Neural crest cell (in vitro differentiated cells): ENCODE measurements around the gene PTGR2. TPM values are rescaled to one million over a fixed set of nuclear protein-coding genes. Genes with fewer than 3 reads are reported as not detected.
"Not testable (repeated sequence)": the region's sequence is repeated elsewhere in the genome, so short reads cannot be mapped to it uniquely, and the experiment has no call there.

Experiments
- DNase-seq: peaks from one replicate; pipeline ENCODE4 v3.0.0; 2021; ENCODE audit warnings: low read depth, mixed read lengths, low spot score
- H3K27ac Mint-ChIP-seq: one replicate; pipeline ENCODE4 v1.8.0; 2021; ENCODE audit warnings: mild to moderate bottlenecking, mixed read lengths; ENCODE audit not compliant: unreplicated experiment
- H3K27me3 Mint-ChIP-seq: 2 replicates; pipeline ENCODE4 v1.8.0; 2021; ENCODE audit warnings: low read depth, mild to moderate bottlenecking, mixed read lengths
- H3K36me3 Mint-ChIP-seq: 2 replicates; pipeline ENCODE4 v1.8.0; 2021; ENCODE audit warnings: low read depth, mild to moderate bottlenecking, mixed read lengths
- H3K4me1 Mint-ChIP-seq: 2 replicates; pipeline ENCODE4 v1.8.0; 2021; ENCODE audit warnings: mixed read lengths
- H3K4me3 Mint-ChIP-seq: one replicate; pipeline ENCODE4 v1.8.0; 2021; ENCODE audit warnings: mild to moderate bottlenecking, mixed read lengths
- H3K9me3 Mint-ChIP-seq: 2 replicates; pipeline ENCODE4 v1.8.0; 2021; ENCODE audit warnings: mixed read lengths
- total RNA-seq: library from RNA; stranded (reverse); gene quantifications from 2 replicates; pipeline ENCODE4 v1.2.1, GENCODE V29; 2021
- TF ChIP-seq, protein P1 (sequence below): fragments of 200-600 bp; sonication (generic); conservative IDR thresholded peaks from 2 replicates; pipeline ENCODE4 v1.5.0; 2021; ENCODE audit warnings: antibody characterized with exemption, mild to moderate bottlenecking

PTGR2 gene
- total RNA-seq, 1 donor from 2014 or later: 6.0 TPM

DNA sequence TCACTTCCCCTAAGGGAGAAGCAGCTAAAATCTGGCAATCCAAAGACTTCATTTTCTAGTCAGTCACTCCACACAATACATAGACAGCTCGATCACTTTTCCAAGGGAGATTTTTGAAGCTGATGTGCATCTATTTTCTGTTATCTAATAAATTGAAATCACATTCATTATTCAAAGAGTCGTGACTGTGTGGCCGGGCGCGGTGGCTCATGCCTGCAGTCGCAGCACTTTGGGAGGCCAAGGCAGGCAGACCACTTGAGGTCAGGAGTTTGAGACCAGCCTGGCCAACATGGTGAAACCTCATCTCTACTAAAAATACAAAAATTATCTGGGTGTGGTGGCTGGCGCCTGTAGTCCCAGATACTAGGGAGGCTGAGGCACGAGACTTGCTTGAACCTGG is 27.1 kb upstream of the PTGR2 start:
- H3K4me1 Mint-ChIP-seq: peaks cover 12% of the 10 kb centered on the region
- no peaks in the 10 kb centered on the region for H3K27me3 Mint-ChIP-seq
- TF ChIP-seq, protein P1, sequence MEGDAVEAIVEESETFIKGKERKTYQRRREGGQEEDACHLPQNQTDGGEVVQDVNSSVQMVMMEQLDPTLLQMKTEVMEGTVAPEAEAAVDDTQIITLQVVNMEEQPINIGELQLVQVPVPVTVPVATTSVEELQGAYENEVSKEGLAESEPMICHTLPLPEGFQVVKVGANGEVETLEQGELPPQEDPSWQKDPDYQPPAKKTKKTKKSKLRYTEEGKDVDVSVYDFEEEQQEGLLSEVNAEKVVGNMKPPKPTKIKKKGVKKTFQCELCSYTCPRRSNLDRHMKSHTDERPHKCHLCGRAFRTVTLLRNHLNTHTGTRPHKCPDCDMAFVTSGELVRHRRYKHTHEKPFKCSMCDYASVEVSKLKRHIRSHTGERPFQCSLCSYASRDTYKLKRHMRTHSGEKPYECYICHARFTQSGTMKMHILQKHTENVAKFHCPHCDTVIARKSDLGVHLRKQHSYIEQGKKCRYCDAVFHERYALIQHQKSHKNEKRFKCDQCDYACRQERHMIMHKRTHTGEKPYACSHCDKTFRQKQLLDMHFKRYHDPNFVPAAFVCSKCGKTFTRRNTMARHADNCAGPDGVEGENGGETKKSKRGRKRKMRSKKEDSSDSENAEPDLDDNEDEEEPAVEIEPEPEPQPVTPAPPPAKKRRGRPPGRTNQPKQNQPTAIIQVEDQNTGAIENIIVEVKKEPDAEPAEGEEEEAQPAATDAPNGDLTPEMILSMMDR: no peak
- no peak overlapping the region for H3K4me3 Mint-ChIP-seq
- H3K36me3 Mint-ChIP-seq: no peaks in the 10 kb centered on the region
- H3K27ac Mint-ChIP-seq: no peak overlapping the region
- no peak for DNase-seq
- no peaks in the 10 kb centered on the region for H3K9me3 Mint-ChIP-seq

DNA sequence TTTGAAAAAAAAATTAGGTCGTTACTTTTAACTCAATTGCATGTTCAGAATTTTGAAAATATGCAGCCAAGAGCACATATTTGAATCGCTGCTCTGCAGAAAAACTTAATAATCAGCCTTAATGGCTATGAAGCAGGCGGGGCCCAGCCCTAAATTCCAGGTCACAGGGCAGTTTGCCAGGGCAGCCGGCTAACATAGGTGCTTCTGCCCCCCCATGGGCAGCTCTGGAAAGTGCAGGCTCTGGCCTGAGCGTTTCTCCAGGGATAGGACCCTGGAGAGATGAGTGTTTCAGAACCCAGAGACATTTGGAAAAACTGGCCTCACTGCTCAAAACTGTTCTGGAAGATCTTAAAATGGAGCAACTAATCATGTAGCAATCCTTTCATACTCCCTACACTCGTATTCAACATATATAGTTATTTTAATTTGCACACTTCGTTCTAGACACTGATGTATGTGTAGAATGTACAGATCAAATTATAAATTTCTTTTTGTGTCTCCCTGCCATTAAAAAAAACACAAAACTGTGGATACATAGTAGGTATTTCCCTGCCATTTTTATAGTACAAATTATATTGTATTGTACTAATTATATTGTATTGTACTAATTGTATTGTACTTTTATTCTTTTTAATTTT is 26.0 kb upstream of the PTGR2 start:
- Mint-ChIP-seq H3K4me1 (peaks cover 12% of the 10 kb centered on the region), H3K4me3 (no peak overlapping the region), H3K9me3 (no peaks in the 10 kb centered on the region), H3K27ac (no peak overlapping the region), H3K27me3 (no peaks in the 10 kb centered on the region), H3K36me3 (no peaks in the 10 kb centered on the region)
- peak; percentile 62 for DNase-seq
- TF ChIP-seq, protein P1: peak; percentile 87

DNA sequence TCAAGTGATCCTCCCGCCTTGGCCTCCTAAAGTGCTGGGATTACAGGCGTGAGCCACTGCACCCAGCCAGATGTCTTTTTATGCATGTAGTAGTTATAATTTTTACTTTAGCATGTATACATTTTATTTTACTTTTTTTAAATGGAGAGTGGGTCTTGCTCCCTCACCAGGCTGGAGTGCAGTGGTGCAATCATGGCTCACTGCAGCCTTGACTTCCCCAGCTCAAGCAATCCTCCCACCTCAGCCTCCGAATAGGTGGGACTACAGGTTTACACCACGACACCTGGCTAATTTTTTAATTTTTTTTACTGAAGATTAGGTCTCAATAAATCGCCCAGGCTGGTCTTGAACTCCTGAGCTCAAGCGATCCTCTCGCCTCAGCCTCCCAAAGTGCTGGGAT is 24.4 kb upstream of the PTGR2 start:
- H3K9me3 Mint-ChIP-seq, H3K4me3 Mint-ChIP-seq, DNase-seq, H3K27ac Mint-ChIP-seq, H3K36me3 Mint-ChIP-seq, H3K27me3 Mint-ChIP-seq: not testable (repeated sequence)
- TF ChIP-seq, protein P1: peak; percentile 33
- H3K4me1 Mint-ChIP-seq: peaks cover 12% of the 10 kb centered on the region

DNA sequence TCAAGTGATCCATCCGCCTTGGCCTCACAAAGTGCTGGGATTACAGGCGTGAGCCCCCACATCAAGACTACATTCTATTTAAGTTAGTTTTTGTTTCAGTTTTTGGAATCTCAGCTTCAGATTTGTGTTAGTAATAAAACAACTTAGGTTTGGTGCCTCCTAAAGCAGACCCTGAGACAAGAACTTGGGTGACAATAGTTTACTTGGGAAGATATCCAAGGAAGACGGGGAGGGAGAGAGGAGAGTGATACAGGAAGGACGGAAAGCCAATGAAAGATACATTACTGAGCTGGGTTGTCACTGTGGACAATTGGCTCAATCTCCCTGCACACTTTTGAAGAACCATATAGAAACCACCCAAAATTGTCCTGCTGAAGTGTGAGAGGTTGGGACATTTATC is 22.6 kb upstream of the PTGR2 start:
- no peak for DNase-seq
- Mint-ChIP-seq H3K4me1 (peaks cover 20% of the 10 kb centered on the region), H3K27ac (no peak overlapping the region), H3K4me3 (no peak overlapping the region), H3K36me3 (no peaks in the 10 kb centered on the region), H3K9me3 (no peaks in the 10 kb centered on the region), H3K27me3 (no peaks in the 10 kb centered on the region)
- TF ChIP-seq, protein P1: no peak

DNA sequence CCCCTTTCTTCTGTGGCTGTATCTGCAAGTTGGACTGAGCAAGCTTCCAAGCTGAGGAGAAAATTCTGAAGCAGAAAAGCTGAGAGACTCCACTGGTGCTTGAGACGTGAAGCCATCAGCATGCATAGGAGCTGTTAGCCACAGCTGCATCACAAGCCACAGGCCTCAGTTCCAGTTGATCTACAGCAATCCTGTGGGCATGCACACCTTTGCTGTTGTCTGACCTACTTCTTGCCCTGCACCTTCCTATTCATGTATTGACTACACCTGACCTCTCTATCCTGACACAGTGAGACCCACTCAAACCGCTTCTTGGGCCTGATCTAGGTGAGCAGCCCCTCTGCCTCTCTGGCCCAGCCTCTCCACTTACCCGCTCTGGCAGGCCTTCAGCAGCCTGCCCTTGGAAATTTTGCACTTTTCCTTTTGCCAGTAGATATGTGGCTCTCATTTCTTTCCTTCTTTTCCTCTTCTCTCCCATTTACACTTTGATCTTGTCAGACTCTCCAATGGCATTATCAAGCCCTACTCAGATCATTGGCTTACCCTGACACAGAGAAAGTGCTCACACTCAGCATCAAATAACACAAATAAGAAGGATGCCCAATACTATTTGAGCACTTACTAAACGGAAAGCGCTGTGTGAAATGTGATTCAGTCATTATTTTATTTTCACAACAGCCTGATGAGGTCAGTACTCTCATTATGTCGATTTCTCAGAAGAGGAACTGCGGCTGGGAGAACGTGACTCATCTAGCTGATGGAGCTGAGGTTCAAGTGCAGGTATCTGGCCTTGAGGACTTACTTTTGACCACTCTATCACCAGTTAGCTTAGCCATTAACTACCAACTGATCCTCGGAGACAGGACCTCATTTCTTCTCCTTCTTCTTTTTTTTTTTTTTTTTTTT is 21.9 kb upstream of the PTGR2 start:
- DNase-seq: no peak
- Mint-ChIP-seq H3K27me3 (no peaks in the 10 kb centered on the region), H3K36me3 (no peaks in the 10 kb centered on the region), H3K4me3 (no peak overlapping the region), H3K4me1 (peaks cover 18% of the 10 kb centered on the region), H3K9me3 (no peaks in the 10 kb centered on the region), H3K27ac (no peak overlapping the region)
- TF ChIP-seq, protein P1: no peak
